Measurements from ENCODE around the gene TMCO4.

DNA sequence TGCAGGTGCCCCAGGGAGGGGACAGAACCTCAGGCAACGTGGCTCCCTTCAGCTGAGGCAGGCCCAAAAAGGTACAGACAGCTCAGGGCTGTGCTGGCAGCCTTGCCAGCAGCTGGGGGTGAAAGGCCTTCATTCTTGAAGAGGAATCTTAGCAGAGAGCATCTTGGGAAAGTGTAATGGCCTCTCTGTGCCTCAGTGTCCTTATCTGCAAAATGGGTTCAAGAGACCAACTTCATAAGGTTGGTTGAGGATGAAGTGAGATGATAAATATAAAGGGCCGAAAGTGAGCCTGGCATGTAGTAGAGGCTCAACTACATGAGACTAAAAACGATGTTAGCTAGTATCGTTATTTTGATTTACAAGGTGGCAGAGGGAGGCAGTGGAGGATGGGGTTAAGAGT is 26.2 kb downstream of the TMCO4 start:
- TF ChIP-seq POLR2A (IDR thresholded peaks at IDR 0.05; ENCODE audit: control extremely low read depth in 1 of 2, low read depth in 2 of 2, low read length in 2 of 2) (no peak), FOSL1 (IDR thresholded peaks at IDR 0.05; ENCODE audit: insufficient read depth, low read depth, low read length) (no peak), CEBPB (IDR thresholded peaks at IDR 0.05; ENCODE audit: low read depth, low read length) (no peak), RBBP5 (IDR thresholded peaks at IDR 0.05; ENCODE audit: borderline replicate concordance, low read depth, low read length) (no peak), GABPA (IDR thresholded peaks at IDR 0.05; ENCODE audit: borderline replicate concordance, insufficient read depth, low read length) (no peak), ASH2L (IDR thresholded peaks at IDR 0.05; ENCODE audit: low read length) (no peak), MAFK (IDR thresholded peaks at IDR 0.05; ENCODE audit: low read depth, low read length) (no peak), EGR1 (IDR thresholded peaks at IDR 0.05; ENCODE audit: borderline replicate concordance, low read depth, low read length) (no peak), SP1 (IDR thresholded peaks at IDR 0.05; ENCODE audit: low read depth, low read length) (no peak), BRCA1 (IDR thresholded peaks at IDR 0.05; ENCODE audit: low read depth, low read length) (no peak), TAF1 (IDR thresholded peaks at IDR 0.05; ENCODE audit: low read depth, low read length) (no peak), PHF8 (conservative IDR thresholded peaks at IDR 0.05; ENCODE audit: low read depth, low read length) (no peak)
- TF ChIP-seq, protein P1, sequence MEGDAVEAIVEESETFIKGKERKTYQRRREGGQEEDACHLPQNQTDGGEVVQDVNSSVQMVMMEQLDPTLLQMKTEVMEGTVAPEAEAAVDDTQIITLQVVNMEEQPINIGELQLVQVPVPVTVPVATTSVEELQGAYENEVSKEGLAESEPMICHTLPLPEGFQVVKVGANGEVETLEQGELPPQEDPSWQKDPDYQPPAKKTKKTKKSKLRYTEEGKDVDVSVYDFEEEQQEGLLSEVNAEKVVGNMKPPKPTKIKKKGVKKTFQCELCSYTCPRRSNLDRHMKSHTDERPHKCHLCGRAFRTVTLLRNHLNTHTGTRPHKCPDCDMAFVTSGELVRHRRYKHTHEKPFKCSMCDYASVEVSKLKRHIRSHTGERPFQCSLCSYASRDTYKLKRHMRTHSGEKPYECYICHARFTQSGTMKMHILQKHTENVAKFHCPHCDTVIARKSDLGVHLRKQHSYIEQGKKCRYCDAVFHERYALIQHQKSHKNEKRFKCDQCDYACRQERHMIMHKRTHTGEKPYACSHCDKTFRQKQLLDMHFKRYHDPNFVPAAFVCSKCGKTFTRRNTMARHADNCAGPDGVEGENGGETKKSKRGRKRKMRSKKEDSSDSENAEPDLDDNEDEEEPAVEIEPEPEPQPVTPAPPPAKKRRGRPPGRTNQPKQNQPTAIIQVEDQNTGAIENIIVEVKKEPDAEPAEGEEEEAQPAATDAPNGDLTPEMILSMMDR (IDR thresholded peaks at IDR 0.05; ENCODE audit: control extremely low read depth in 1 of 3, insufficient read depth in 1 of 3, low read depth in 1 of 3, low read length in 3 of 3) = no peak
- TF ChIP-seq, protein P2, sequence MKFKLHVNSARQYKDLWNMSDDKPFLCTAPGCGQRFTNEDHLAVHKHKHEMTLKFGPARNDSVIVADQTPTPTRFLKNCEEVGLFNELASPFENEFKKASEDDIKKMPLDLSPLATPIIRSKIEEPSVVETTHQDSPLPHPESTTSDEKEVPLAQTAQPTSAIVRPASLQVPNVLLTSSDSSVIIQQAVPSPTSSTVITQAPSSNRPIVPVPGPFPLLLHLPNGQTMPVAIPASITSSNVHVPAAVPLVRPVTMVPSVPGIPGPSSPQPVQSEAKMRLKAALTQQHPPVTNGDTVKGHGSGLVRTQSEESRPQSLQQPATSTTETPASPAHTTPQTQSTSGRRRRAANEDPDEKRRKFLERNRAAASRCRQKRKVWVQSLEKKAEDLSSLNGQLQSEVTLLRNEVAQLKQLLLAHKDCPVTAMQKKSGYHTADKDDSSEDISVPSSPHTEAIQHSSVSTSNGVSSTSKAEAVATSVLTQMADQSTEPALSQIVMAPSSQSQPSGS (IDR thresholded peaks at IDR 0.05; ENCODE audit: low read length) = no peak

Measured in H1 (cell line).